Measurements from ENCODE around the gene PERCC1.

DNA sequence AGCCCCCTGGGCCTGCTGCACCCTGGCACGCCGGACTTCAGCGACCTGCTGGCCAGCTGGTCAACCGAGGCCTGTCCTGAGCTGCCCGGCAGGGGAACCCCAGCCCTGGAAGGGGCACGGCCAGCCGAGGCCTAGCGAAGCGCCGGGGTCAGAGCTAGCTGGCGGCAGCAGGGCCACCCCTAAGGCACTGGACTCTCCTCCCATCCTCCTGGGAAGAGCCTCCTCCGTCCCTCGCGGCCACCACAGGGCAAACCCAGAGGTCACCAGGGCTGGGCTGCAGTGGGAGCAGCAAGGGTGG, 2.3 kb downstream of the PERCC1 start:
- TF ChIP-seq, protein P1, sequence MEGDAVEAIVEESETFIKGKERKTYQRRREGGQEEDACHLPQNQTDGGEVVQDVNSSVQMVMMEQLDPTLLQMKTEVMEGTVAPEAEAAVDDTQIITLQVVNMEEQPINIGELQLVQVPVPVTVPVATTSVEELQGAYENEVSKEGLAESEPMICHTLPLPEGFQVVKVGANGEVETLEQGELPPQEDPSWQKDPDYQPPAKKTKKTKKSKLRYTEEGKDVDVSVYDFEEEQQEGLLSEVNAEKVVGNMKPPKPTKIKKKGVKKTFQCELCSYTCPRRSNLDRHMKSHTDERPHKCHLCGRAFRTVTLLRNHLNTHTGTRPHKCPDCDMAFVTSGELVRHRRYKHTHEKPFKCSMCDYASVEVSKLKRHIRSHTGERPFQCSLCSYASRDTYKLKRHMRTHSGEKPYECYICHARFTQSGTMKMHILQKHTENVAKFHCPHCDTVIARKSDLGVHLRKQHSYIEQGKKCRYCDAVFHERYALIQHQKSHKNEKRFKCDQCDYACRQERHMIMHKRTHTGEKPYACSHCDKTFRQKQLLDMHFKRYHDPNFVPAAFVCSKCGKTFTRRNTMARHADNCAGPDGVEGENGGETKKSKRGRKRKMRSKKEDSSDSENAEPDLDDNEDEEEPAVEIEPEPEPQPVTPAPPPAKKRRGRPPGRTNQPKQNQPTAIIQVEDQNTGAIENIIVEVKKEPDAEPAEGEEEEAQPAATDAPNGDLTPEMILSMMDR (IDR thresholded peaks at IDR 0.05) = no peak
- TF ChIP-seq POLR2A (IDR thresholded peaks at IDR 0.05) = no peak
